Measurements from ENCODE around the gene VTI1A.

VTI1A gene

DNA sequence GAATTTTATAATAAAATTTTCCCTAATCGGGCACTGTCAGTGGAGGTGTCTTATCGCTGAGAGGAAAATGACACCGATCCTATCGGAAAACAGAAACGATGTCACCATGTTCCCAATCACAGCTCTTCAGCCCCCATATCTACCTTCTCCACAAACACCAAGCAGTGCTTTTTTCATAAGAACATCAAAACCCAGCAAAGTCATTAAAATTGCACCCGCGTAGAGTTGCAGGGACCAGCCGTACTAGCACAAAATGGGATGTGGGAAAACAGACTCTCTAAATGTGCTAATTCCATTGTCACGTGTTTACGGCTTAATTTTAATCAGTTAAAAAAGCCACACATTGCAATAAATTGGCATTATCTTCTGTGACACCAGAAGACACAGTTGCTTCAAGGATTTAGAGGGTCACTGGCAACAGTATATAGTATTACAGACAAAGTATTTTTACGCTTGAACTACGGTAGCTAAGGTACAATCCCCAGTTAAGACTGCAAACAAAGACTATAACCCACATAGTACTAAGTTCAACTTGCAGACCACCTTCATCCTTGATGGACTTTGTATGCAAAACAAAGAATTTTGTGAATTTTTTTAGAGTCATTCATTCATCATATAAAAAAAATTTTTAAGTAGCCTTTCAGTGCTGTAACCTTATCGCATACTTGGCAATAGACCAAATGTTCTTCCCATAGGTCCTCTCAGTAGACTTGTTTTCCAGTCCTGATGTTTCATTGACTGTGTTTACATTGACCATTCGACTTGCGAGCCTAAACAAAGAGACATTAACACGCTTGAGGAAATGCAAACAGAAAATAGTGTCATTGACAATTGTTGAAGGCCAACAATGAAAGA lies 116.0 kb downstream of the VTI1A start:
- TF ChIP-seq, protein P1, sequence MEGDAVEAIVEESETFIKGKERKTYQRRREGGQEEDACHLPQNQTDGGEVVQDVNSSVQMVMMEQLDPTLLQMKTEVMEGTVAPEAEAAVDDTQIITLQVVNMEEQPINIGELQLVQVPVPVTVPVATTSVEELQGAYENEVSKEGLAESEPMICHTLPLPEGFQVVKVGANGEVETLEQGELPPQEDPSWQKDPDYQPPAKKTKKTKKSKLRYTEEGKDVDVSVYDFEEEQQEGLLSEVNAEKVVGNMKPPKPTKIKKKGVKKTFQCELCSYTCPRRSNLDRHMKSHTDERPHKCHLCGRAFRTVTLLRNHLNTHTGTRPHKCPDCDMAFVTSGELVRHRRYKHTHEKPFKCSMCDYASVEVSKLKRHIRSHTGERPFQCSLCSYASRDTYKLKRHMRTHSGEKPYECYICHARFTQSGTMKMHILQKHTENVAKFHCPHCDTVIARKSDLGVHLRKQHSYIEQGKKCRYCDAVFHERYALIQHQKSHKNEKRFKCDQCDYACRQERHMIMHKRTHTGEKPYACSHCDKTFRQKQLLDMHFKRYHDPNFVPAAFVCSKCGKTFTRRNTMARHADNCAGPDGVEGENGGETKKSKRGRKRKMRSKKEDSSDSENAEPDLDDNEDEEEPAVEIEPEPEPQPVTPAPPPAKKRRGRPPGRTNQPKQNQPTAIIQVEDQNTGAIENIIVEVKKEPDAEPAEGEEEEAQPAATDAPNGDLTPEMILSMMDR (IDR thresholded peaks at IDR 0.05): no peak

DNA sequence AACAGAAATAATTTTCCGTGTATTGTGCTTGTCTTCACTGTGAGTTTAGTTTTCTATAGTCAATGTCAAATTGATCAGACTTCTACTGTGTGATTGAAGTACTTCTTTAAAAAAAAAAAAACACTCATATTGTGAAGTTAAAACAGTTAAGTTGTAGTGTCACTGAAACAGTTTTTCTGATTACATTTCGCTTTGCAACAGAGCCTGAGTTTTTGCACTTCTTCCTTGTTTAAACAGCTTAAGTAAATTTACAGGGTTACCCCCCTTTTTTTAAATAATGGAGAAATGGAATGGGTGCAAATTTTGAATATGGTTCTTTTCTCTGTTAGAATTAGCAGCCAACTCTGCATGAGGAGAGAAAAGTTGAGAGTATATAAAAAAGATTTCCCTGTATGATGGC lies 117.3 kb downstream of the VTI1A start:
- TF ChIP-seq, protein P1 (IDR thresholded peaks at IDR 0.05): no peak

DNA sequence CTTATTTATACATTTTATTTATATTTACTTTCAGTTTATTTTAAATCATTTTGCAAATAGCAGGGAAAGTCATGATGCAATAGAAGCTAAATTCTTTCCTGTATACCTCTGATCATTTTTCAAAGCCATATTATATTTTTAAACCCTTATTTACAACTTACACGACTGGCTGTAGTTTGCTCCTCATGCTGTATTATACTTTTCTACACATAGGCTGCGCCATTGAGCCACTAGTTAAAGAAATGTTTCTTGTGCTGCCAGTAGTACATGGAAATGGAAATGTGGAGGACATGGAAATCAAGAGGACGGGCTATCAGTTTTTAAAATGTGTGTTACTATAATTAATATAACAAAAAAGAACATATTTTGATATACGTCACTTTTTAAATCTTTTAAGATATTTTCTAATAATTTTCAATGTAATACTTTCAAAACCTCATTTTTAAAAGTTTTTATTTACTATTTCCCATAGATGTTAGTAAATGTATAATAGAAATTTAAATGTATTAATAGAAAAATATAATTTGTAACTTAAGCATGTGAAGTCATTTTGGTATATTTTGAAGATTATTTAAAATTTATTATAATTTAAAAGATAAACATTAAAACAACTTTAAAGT lies 118.5 kb downstream of the VTI1A start:
- TF ChIP-seq, protein P1 (IDR thresholded peaks at IDR 0.05): peak; percentile 83

DNA sequence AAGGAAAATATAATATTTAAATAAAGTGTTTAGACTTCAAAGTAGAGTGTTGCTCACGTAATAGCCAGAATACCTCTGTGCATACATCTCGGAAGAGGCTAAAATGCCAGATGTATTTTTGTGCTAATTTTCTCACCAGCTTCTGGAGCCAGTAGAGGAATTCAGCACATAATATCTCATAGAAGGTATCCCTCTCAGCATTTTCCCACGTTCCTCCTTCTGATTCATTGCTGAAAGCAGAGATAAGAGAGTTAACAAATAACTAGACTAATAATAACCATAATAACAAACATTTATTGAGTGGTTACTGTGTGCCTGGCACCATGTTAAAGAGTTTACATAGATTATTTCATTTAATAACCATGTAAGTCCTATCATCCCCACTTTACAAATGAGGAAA lies 123.6 kb downstream of the VTI1A start:
- TF ChIP-seq, protein P1 (IDR thresholded peaks at IDR 0.05): no peak

DNA sequence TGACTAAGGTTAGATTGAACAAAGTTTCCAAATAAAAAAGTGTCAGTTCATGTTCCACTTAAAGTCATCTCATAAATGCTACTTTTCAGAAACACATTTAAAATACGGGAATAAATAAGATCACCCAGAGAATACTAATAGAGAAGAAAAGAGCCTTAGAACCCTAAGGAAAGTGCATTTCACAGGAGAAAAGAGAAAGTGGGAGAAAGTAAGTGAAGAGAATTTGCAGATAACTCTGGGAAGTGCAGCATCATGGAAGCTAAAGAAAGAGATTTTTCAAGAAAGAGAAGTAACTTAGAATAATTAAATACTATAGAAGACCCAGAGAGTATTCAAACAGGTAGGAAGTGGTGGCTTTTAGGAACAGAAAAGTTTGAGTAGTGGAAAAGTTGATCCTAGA lies 132.6 kb downstream of the VTI1A start:
- TF ChIP-seq, protein P1 (IDR thresholded peaks at IDR 0.05): no peak

DNA sequence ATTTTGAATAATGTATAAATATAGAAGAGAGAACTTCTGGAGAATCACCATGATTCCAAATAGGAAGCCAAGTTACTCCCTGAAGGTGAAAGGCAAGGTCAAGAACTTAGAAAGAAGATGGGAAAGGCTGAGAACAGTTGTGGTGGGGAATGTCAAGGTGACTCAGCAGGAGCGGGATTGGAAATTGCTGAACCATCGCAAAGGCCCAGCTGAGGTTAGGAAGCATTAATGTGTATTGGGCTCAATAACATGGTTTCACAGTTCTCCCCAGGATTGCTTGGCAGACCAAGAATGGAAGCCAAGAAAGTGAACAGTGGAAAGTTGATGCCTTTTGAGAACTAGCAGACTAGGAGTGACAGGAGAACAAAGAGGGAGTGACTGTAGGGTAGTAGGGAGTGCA lies 133.3 kb downstream of the VTI1A start:
- TF ChIP-seq, protein P1 (IDR thresholded peaks at IDR 0.05): no peak

DNA sequence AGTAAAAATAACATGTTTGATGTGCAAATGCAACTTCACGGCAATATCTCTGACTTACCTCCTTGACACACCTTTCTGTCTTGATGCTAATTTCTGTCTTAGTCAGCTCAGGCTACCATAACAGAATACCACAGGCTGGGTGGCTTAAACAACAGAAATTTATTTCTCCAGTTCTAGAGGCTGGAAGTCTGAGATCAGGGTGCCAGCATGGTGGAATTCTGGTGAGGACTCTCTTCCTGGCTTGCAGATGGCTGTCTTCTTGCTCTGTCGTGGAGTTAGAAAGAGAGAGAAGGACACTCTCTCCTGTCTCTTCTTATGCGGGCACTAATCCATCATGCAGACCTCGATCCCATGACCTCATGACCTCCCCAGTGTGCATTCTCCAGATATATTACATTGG lies 134.9 kb downstream of the VTI1A start:
- TF ChIP-seq, protein P1 (IDR thresholded peaks at IDR 0.05): no peak
